Activated CD4-positive, CD25-positive, alpha-beta regulatory T cell (primary cell): ENCODE measurements around the gene UBE3C.
A peak's percentile ranks its signal among the peaks of the same experiment; 100 is the strongest.

ENCODE experiments used
- DNase-seq, 4 experiments: peaks; one replicate each; lab custom pipeline; 2025; lab: John Stamatoyannopoulos, UW

Gene UBE3C

GRCh38 chr7:157177333-157177982, 38.7 kb downstream of the UBE3C start:
- no peak for DNase-seq

GRCh38 chr7:157177983-157178381, 39.3 kb downstream of the UBE3C start:
- DNase-seq, result no peak

GRCh38 chr7:157183832-157184231, 45.1 kb downstream of the UBE3C start:
- DNase-seq, result no peak

- no peak for DNase-seq
These were observed 49.5 kb downstream of the UBE3C start for GRCh38 chr7:157188091-157188665.

GRCh38 chr7:157189405-157189804, 50.7 kb downstream of the UBE3C start:
- no peak for DNase-seq

GRCh38 chr7:157192861-157193260, 54.1 kb downstream of the UBE3C start:
- no peak for DNase-seq

- no peak for DNase-seq
These were observed 54.5 kb downstream of the UBE3C start for GRCh38 chr7:157193274-157193673.

GRCh38 chr7:157194948-157195347, 56.2 kb downstream of the UBE3C start:
- DNase-seq, result no peak

GRCh38 chr7:157195868-157196267, 57.1 kb downstream of the UBE3C start:
- no peak for DNase-seq

- no peak for DNase-seq
These were observed 65.4 kb downstream of the UBE3C start for GRCh38 chr7:157204134-157204533.

GRCh38 chr7:157205438-157205837, 66.7 kb downstream of the UBE3C start:
- DNase-seq, result no peak

- no peak for DNase-seq
These were observed 70.1 kb downstream of the UBE3C start for GRCh38 chr7:157208571-157209413.

- no peak for DNase-seq
These were observed 72.0 kb downstream of the UBE3C start for GRCh38 chr7:157210682-157211081.

GRCh38 chr7:157211690-157212089, 73.0 kb downstream of the UBE3C start:
- no peak for DNase-seq

GRCh38 chr7:157219154-157219553, 80.4 kb downstream of the UBE3C start:
- no peak for DNase-seq

- no peak for DNase-seq
These were observed 82.3 kb downstream of the UBE3C start for GRCh38 chr7:157220916-157221569.

GRCh38 chr7:157222687-157223086, 84.0 kb downstream of the UBE3C start:
- DNase-seq, result no peak

GRCh38 chr7:157224627-157225026, 85.9 kb downstream of the UBE3C start:
- no peak for DNase-seq

- DNase-seq, result peak in 1 of 4 experiments; percentile 6
These were observed 90.2 kb downstream of the UBE3C start for GRCh38 chr7:157228864-157229422.

- no peak for DNase-seq
These were observed 95.0 kb downstream of the UBE3C start for GRCh38 chr7:157233677-157234076.

GRCh38 chr7:157234271-157234670, 95.5 kb downstream of the UBE3C start:
- DNase-seq, result no peak
